ENCODE data around the gene TTLL6. TPM values are rescaled to one million over a fixed set of nuclear protein-coding genes. Genes with fewer than 3 reads are reported as not detected.

The TTLL6 gene
- total and polyA plus RNA-seq, 4 donors = 0.02 to 0.08 TPM; not detected in 2

DNA sequence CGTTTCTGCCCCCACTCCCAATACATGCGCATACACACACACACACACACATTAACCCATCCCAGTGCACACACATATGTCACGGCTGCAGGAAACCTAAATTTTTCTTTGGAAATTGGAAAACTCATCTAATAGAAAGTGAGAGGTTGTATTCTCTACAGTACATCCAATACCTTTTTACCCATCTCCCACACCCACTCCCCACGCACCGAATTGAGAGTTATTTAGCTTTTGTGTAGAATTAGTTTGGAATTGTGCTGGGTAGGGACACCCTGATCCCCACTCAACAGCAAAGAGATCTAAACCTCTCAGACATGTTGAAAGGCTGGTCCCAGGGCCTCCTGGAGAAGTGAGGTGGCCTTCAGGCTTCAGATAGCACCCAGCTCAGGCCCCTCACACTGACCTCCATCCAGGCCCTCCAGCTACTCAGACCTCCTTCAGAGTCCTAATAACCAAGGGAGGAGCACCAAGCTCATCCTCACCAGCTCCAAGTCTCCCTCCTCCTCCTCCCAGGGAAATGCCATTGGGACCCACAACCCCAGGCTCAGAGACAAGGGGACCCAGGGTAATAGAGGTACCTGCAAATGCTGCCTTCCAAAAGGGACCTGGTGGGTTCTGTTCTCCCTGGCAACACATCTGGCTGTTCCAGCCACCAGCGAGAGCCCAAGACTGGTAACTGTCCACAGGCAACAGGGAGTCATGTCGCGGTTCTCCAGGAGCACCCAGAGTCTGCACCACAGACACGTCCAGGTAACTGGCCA, 89.4 kb downstream of the TTLL6 start:
- H3K4me3 ChIP-seq (ENCODE audit: low read depth in 1 of 3, low read length in 3 of 3) = no peak overlapping the region
- DNase-seq (ENCODE audit: low spot score) = no peak
- no peaks in the 10 kb centered on the region for H3K9me3 ChIP-seq (ENCODE audit: control insufficient read depth in 4 of 4, low read length in 3 of 4)
- peaks cover 1 to 24% (median 6%) of the 10 kb centered on the region in 4 donors for H3K4me1 ChIP-seq (ENCODE audit: control insufficient read depth in 4 of 4, insufficient read depth in 4 of 4, low read length in 3 of 4)
- peaks cover 0 to 2% (median 0%) of the 10 kb centered on the region in 4 donors for H3K36me3 ChIP-seq (ENCODE audit: control insufficient read depth in 4 of 4, insufficient read depth in 3 of 4, low read depth in 1 of 4, low read length in 3 of 4)
- H3K27me3 ChIP-seq (ENCODE audit: control insufficient read depth in 4 of 4, insufficient read depth in 4 of 4, low read length in 3 of 4) = peaks cover 0 to 46% (median 25%) of the 10 kb centered on the region in 4 donors
- H3K9ac ChIP-seq (ENCODE audit: low read depth in 1 of 2, low read length in 2 of 2) = no peak overlapping the region
- 27% methylated on average over 9 of the region's 9 CpGs for WGBS
- H3K27ac ChIP-seq (ENCODE audit: low read depth in 1 of 2, low read length in 2 of 2) = no peak overlapping the region
- TF ChIP-seq SP1 (IDR thresholded peaks at IDR 0.05) (no peak), HNF4A (conservative IDR thresholded peaks at IDR 0.05) (no peak), YY1 (IDR thresholded peaks at IDR 0.05) (no peak), JUND (IDR thresholded peaks at IDR 0.05) (no peak), NR2F2 (IDR thresholded peaks at IDR 0.05) (no peak), HNF4G (IDR thresholded peaks at IDR 0.05) (no peak), GABPA (IDR thresholded peaks at IDR 0.05 in 1 of 2, conservative IDR thresholded peaks at IDR 0.05 in 1 of 2) (no peak), FOXA1 (IDR thresholded peaks at IDR 0.05) (no peak), RXRA (IDR thresholded peaks at IDR 0.05) (no peak), EGR1 (IDR thresholded peaks at IDR 0.05; ENCODE audit: low read depth in 2 of 2) (no peak), FOXA2 (IDR thresholded peaks at IDR 0.05) (no peak), TAF1 (conservative IDR thresholded peaks at IDR 0.05) (no peak), RAD21 (IDR thresholded peaks at IDR 0.05) (no peak)
- TF ChIP-seq, protein P1, sequence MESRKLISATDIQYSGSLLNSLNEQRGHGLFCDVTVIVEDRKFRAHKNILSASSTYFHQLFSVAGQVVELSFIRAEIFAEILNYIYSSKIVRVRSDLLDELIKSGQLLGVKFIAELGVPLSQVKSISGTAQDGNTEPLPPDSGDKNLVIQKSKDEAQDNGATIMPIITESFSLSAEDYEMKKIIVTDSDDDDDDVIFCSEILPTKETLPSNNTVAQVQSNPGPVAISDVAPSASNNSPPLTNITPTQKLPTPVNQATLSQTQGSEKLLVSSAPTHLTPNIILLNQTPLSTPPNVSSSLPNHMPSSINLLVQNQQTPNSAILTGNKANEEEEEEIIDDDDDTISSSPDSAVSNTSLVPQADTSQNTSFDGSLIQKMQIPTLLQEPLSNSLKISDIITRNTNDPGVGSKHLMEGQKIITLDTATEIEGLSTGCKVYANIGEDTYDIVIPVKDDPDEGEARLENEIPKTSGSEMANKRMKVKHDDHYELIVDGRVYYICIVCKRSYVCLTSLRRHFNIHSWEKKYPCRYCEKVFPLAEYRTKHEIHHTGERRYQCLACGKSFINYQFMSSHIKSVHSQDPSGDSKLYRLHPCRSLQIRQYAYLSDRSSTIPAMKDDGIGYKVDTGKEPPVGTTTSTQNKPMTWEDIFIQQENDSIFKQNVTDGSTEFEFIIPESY (IDR thresholded peaks at IDR 0.05) = no peak
- TF ChIP-seq, protein P2, sequence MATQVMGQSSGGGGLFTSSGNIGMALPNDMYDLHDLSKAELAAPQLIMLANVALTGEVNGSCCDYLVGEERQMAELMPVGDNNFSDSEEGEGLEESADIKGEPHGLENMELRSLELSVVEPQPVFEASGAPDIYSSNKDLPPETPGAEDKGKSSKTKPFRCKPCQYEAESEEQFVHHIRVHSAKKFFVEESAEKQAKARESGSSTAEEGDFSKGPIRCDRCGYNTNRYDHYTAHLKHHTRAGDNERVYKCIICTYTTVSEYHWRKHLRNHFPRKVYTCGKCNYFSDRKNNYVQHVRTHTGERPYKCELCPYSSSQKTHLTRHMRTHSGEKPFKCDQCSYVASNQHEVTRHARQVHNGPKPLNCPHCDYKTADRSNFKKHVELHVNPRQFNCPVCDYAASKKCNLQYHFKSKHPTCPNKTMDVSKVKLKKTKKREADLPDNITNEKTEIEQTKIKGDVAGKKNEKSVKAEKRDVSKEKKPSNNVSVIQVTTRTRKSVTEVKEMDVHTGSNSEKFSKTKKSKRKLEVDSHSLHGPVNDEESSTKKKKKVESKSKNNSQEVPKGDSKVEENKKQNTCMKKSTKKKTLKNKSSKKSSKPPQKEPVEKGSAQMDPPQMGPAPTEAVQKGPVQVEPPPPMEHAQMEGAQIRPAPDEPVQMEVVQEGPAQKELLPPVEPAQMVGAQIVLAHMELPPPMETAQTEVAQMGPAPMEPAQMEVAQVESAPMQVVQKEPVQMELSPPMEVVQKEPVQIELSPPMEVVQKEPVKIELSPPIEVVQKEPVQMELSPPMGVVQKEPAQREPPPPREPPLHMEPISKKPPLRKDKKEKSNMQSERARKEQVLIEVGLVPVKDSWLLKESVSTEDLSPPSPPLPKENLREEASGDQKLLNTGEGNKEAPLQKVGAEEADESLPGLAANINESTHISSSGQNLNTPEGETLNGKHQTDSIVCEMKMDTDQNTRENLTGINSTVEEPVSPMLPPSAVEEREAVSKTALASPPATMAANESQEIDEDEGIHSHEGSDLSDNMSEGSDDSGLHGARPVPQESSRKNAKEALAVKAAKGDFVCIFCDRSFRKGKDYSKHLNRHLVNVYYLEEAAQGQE (IDR thresholded peaks at IDR 0.05) = no peak
- TF ChIP-seq, protein P3, sequence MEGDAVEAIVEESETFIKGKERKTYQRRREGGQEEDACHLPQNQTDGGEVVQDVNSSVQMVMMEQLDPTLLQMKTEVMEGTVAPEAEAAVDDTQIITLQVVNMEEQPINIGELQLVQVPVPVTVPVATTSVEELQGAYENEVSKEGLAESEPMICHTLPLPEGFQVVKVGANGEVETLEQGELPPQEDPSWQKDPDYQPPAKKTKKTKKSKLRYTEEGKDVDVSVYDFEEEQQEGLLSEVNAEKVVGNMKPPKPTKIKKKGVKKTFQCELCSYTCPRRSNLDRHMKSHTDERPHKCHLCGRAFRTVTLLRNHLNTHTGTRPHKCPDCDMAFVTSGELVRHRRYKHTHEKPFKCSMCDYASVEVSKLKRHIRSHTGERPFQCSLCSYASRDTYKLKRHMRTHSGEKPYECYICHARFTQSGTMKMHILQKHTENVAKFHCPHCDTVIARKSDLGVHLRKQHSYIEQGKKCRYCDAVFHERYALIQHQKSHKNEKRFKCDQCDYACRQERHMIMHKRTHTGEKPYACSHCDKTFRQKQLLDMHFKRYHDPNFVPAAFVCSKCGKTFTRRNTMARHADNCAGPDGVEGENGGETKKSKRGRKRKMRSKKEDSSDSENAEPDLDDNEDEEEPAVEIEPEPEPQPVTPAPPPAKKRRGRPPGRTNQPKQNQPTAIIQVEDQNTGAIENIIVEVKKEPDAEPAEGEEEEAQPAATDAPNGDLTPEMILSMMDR (IDR thresholded peaks at IDR 0.05; ENCODE audit: low read depth, low read length, missing input control) = no peak
- TF ChIP-seq, protein P4, sequence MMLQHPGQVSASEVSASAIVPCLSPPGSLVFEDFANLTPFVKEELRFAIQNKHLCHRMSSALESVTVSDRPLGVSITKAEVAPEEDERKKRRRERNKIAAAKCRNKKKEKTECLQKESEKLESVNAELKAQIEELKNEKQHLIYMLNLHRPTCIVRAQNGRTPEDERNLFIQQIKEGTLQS (IDR thresholded peaks at IDR 0.05) = no peak
- TF ChIP-seq, protein P5, sequence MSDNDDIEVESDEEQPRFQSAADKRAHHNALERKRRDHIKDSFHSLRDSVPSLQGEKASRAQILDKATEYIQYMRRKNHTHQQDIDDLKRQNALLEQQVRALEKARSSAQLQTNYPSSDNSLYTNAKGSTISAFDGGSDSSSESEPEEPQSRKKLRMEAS (IDR thresholded peaks at IDR 0.05) = no peak
